GM19438 (cell line): ENCODE results near the gene RNU4-1.

Experiments
- ATAC-seq: cut with Tn5 transposase; IDR thresholded peaks from one replicate; pipeline ENCODE4 v1.9.1; 2021; ENCODE audit warnings: low read depth; ENCODE audit not compliant: unreplicated experiment

The RNU4-1 gene

GRCh38 chr12:120290609-120291305 is 2.3 kb downstream of the RNU4-1 start:
- no peak for ATAC-seq

GRCh38 chr12:120287491-120287890 is 5.5 kb downstream of the RNU4-1 start:
- no peak for ATAC-seq

- ATAC-seq, result no peak
Observed at GRCh38 chr12:120286768-120287490, 6.1 kb downstream of the RNU4-1 start.

GRCh38 chr12:120284381-120284780 is 8.7 kb downstream of the RNU4-1 start:
- no peak for ATAC-seq

- no peak for ATAC-seq
Observed at GRCh38 chr12:120283318-120283717, 9.7 kb downstream of the RNU4-1 start.

- ATAC-seq, result no peak
Observed at GRCh38 chr12:120278137-120279069, 14.6 kb downstream of the RNU4-1 start.

- ATAC-seq, result no peak
Observed at GRCh38 chr12:120276734-120277133, 16.3 kb downstream of the RNU4-1 start.

GRCh38 chr12:120267736-120268135 is 25.3 kb downstream of the RNU4-1 start:
- no peak for ATAC-seq

GRCh38 chr12:120266180-120266870 is 26.7 kb downstream of the RNU4-1 start:
- no peak for ATAC-seq

GRCh38 chr12:120265473-120266179 is 27.4 kb downstream of the RNU4-1 start, which contains the start of gene PXN:
TSS of gene PXN (minus strand) at chr12:120265730. CDS start at chr12:120265629, 101 bp downstream.
- ATAC-seq, result peak; percentile 64

- no peak for ATAC-seq
Observed at GRCh38 chr12:120264904-120265472, 28.0 kb downstream of the RNU4-1 start.

GRCh38 chr12:120264086-120264903 is 28.7 kb downstream of the RNU4-1 start:
- no peak for ATAC-seq

- no peak for ATAC-seq
Observed at GRCh38 chr12:120263748-120264085, 29.3 kb downstream of the RNU4-1 start.

GRCh38 chr12:120262852-120263747 is 29.9 kb downstream of the RNU4-1 start:
- no peak for ATAC-seq

GRCh38 chr12:120261951-120262851 is 30.8 kb downstream of the RNU4-1 start:
- ATAC-seq, result no peak

GRCh38 chr12:120260607-120261006 is 32.4 kb downstream of the RNU4-1 start:
- no peak for ATAC-seq
